Esophagus muscularis mucosa (tissue), 4 donors: ENCODE results near the gene ASPN. TPM values are rescaled to one million over a fixed set of nuclear protein-coding genes. Genes with fewer than 3 reads are reported as not detected.

Experiments
- DNase-seq: peaks from one replicate; pipeline ENCODE4 v3.0.0-alpha.2; 2017; ENCODE audit errors: extremely low spot score
- H3K27ac ChIP-seq, 4 donors: fragments of 200-600 bp; sonication (generic); replicated peaks in 1 of 4; 1 replicate in 3 of 4; 2 replicates in 1 of 4; pipeline ENCODE4 v1.5.1; 2016 to 2019; ENCODE audit warnings: mild to moderate bottlenecking in 1 of 4
- H3K27me3 ChIP-seq, 4 donors: fragments of 200-600 bp; sonication (generic); one replicate each; pipeline versions ENCODE4 v1.5.1 to v1.6.0; 2016 to 2019
- H3K36me3 ChIP-seq, 4 donors: fragments of 200-600 bp; sonication (generic); one replicate each; pipeline ENCODE4 v1.5.1; 2016 to 2019
- H3K4me1 ChIP-seq, 4 donors: fragments of 200-600 bp; sonication (generic); one replicate each; pipeline ENCODE4 v1.5.1; 2016 to 2019
- H3K4me3 ChIP-seq, 4 donors: fragments of 200-600 bp; sonication (generic); 1 replicate in 2 of 4; 2 replicates in 2 of 4; pipeline ENCODE4 v1.5.1; 2016 to 2019; ENCODE audit warnings: mild to moderate bottlenecking in 4 of 4, moderate library complexity in 1 of 4
- H3K9me3 ChIP-seq, 4 donors: fragments of 200-600 bp; sonication (generic); 1 replicate in 3 of 4; 2 replicates in 1 of 4; pipeline ENCODE4 v1.5.1; 2016 to 2019
- EP300 ChIP-seq: sonication (generic); formaldehyde crosslinking; IDR thresholded peaks from one replicate; pipeline ENCODE4 v1.6.1; 2017; ENCODE audit warnings: antibody characterized with exemption
- POLR2A ChIP-seq: fragments of 450-650 bp; IDR thresholded peaks from one replicate; pipeline ENCODE4 v1.6.1; 2017; ENCODE audit warnings: antibody characterized with exemption, moderate library complexity, mild to moderate bottlenecking, low read depth
- POLR2AphosphoS5 ChIP-seq, 2 donors: sonication (generic); formaldehyde crosslinking; IDR thresholded peaks; one replicate each; pipeline ENCODE4 v1.6.1; 2017; ENCODE audit warnings: antibody characterized with exemption in 2 of 2
- WGBS: methylation state at CpG from one replicate; pipeline ENCODE4 v1.1.5; 2018; 5-methylcytosine and 5-hydroxymethylcytosine counted together
- intact Hi-C: fragments of 100-400 bp; cut with DNase I; formaldehyde crosslinking; loops from one replicate; pipeline ENCODE4 v1.15.1; 2023
- total RNA-seq, 4 donors: library from RNA; depleted of rRNA; stranded (reverse); fragments of >200 nt; gene quantifications; one replicate each; pipeline versions ENCODE4 v1.1.0 to v1.2.1, GENCODE V29; 2016
- TF ChIP-seq, protein P1 (sequence below), 3 experiments: fragments of 200-600 bp in 2 of 3; fragments of 450-650 bp in 1 of 3; sonication (generic) in 2 of 3; IDR thresholded peaks; one replicate each; pipeline ENCODE4 v1.5.1; 2017 to 2019; ENCODE audit warnings: antibody characterized with exemption in 3 of 3, mild to moderate bottlenecking in 2 of 3, moderate library complexity in 1 of 3

The ASPN gene
- total RNA-seq, 4 donors from 2014 or later, result 9.1 to 21.6 (median 14.5) TPM

GRCh38 chr9:92463984-92464383 is 18.3 kb downstream of the ASPN start:
- Histone ChIP-seq H3K4me3 (no peak overlapping the region), H3K4me1 (peaks cover 7 to 25% (median 23%) of the 10 kb centered on the region in 4 donors), H3K27ac (peak overlapping the region; percentile 74 to 81 (median 78)), H3K36me3 (no peaks in the 10 kb centered on the region), H3K9me3 (no peaks in the 10 kb centered on the region), H3K27me3 (no peaks in the 10 kb centered on the region)
- no peak for DNase-seq
- 33% methylated on average over 3 of the region's 3 CpGs for WGBS
- TF ChIP-seq, protein P1, sequence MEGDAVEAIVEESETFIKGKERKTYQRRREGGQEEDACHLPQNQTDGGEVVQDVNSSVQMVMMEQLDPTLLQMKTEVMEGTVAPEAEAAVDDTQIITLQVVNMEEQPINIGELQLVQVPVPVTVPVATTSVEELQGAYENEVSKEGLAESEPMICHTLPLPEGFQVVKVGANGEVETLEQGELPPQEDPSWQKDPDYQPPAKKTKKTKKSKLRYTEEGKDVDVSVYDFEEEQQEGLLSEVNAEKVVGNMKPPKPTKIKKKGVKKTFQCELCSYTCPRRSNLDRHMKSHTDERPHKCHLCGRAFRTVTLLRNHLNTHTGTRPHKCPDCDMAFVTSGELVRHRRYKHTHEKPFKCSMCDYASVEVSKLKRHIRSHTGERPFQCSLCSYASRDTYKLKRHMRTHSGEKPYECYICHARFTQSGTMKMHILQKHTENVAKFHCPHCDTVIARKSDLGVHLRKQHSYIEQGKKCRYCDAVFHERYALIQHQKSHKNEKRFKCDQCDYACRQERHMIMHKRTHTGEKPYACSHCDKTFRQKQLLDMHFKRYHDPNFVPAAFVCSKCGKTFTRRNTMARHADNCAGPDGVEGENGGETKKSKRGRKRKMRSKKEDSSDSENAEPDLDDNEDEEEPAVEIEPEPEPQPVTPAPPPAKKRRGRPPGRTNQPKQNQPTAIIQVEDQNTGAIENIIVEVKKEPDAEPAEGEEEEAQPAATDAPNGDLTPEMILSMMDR (IDR thresholded peaks at IDR 0.05), result no peak
- TF ChIP-seq POLR2A (no peak), EP300 (no peak), POLR2AphosphoS5 (IDR thresholded peaks at IDR 0.05) (peak; percentile 57 to 84)
- intact Hi-C loops, result no loop called here

- TF ChIP-seq EP300, result no peak
- no peak for TF ChIP-seq POLR2A
- no peak for TF ChIP-seq POLR2AphosphoS5 (IDR thresholded peaks at IDR 0.05)
- TF ChIP-seq, protein P1 (IDR thresholded peaks at IDR 0.05), result no peak
- Histone ChIP-seq H3K4me1 (peaks cover 7 to 30% (median 23%) of the 10 kb centered on the region in 4 donors), H3K36me3 (no peaks in the 10 kb centered on the region), H3K27ac (peak overlapping the region; percentile 74 to 81 (median 78)), H3K4me3 (no peak overlapping the region), H3K27me3 (no peaks in the 10 kb centered on the region), H3K9me3 (no peaks in the 10 kb centered on the region)
- intact Hi-C loops, result no loop called here
- DNase-seq, result no peak
Measured at GRCh38 chr9:92463387-92463786, 18.9 kb downstream of the ASPN start.

DNA sequence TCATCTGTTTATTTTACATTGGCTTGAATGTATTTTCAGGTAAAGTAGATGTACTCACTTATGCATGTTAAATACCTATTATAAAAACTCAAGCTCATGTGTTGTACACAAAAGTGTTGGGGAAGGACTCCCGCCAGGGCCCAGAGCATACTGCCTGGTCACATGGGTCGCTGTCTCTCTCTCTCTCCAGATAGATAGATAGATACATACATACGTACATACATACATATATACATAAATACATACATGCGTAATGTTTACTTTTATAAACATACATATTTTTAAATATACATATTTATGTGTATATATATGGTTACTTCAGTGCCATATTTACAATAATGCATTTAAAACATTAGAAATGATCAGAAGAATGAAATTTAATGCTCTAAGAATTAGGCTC is 24.7 kb downstream of the ASPN start:
- no peak overlapping the region for H3K27ac ChIP-seq
- intact Hi-C loops, result no loop called here
- WGBS, result 92% methylated on average over 4 of the region's 4 CpGs

GRCh38 chr9:92455217-92455616 is 27.1 kb downstream of the ASPN start:
- 92% methylated on average over 3 of the region's 3 CpGs for WGBS
- intact Hi-C loops, result no loop called here
- DNase-seq, result no peak

More for the DNA sequence above, 24.7 kb downstream of the ASPN start:
- Histone ChIP-seq H3K36me3 (no peaks in the 10 kb centered on the region), H3K27me3 (no peaks in the 10 kb centered on the region), H3K4me3 (no peak overlapping the region), H3K4me1 (peaks cover 0 to 8% (median 0%) of the 10 kb centered on the region in 4 donors), H3K9me3 (no peaks in the 10 kb centered on the region)
- TF ChIP-seq POLR2A (no peak), EP300 (no peak), POLR2AphosphoS5 (IDR thresholded peaks at IDR 0.05) (no peak)
- TF ChIP-seq, protein P1 (IDR thresholded peaks at IDR 0.05), result no peak
- no peak for DNase-seq

GRCh38 chr9:92446536-92446935 is 35.8 kb downstream of the ASPN start:
- no peak for TF ChIP-seq POLR2AphosphoS5 (IDR thresholded peaks at IDR 0.05)
- no peak for TF ChIP-seq EP300
- TF ChIP-seq, protein P1 (IDR thresholded peaks at IDR 0.05), result no peak
- TF ChIP-seq POLR2A, result no peak
- DNase-seq, result no peak

More at GRCh38 chr9:92455217-92455616, 27.1 kb downstream of the ASPN start:
- Histone ChIP-seq H3K4me3 (no peak overlapping the region), H3K27ac (no peak overlapping the region), H3K27me3 (no peaks in the 10 kb centered on the region), H3K9me3 (no peaks in the 10 kb centered on the region), H3K36me3 (no peaks in the 10 kb centered on the region), H3K4me1 (peaks cover 0 to 7% (median 0%) of the 10 kb centered on the region in 4 donors)
- no peak for TF ChIP-seq POLR2A
- no peak for TF ChIP-seq POLR2AphosphoS5 (IDR thresholded peaks at IDR 0.05)
- TF ChIP-seq, protein P1 (IDR thresholded peaks at IDR 0.05), result no peak
- no peak for TF ChIP-seq EP300

More at GRCh38 chr9:92446536-92446935, 35.8 kb downstream of the ASPN start:
- H3K36me3 ChIP-seq, result no peaks in the 10 kb centered on the region
- H3K9me3 ChIP-seq, result no peaks in the 10 kb centered on the region
- no peaks in the 10 kb centered on the region for H3K27me3 ChIP-seq
- intact Hi-C loops, result no loop called here
- H3K4me1 ChIP-seq, result no peaks in the 10 kb centered on the region
- no peak overlapping the region for H3K27ac ChIP-seq
- no peak overlapping the region for H3K4me3 ChIP-seq
